NOMO-1 (cell line): ENCODE data around the gene PRPSAP2.

Experiments
- DNase-seq, 2 experiments: peaks; one replicate each; lab custom pipeline; 2025; ENCODE audit not compliant: unreplicated experiment in 2 of 2; lab: John Stamatoyannopoulos, UW

Gene PRPSAP2

GRCh38 chr17:18960803-18961511 is 103.0 kb downstream of the PRPSAP2 start:
- DNase-seq: peak; percentile 38 to 51

- no peak for DNase-seq
Observed at GRCh38 chr17:18961634-18962493, 103.9 kb downstream of the PRPSAP2 start.

GRCh38 chr17:18962494-18962815 is 104.5 kb downstream of the PRPSAP2 start:
- no peak for DNase-seq

GRCh38 chr17:18963126-18964017 is 105.4 kb downstream of the PRPSAP2 start:
- DNase-seq: no peak

GRCh38 chr17:18964018-18964351 is 106.1 kb downstream of the PRPSAP2 start:
- DNase-seq: no peak

- no peak for DNase-seq
Observed at GRCh38 chr17:18964550-18964949, 106.6 kb downstream of the PRPSAP2 start.

- no peak for DNase-seq
Observed at GRCh38 chr17:18965530-18966236, 107.8 kb downstream of the PRPSAP2 start.

GRCh38 chr17:18966831-18967624 is 109.1 kb downstream of the PRPSAP2 start:
- DNase-seq: no peak

- DNase-seq: no peak
Observed at GRCh38 chr17:18967916-18968315, 110.0 kb downstream of the PRPSAP2 start.

- DNase-seq: no peak
Observed at GRCh38 chr17:18968345-18968744, 110.4 kb downstream of the PRPSAP2 start.

- no peak for DNase-seq
Observed at GRCh38 chr17:18968945-18969887, 111.3 kb downstream of the PRPSAP2 start.

GRCh38 chr17:18970582-18971480 is 112.9 kb downstream of the PRPSAP2 start:
- DNase-seq: no peak

GRCh38 chr17:18971801-18972200 is 113.9 kb downstream of the PRPSAP2 start:
- DNase-seq: no peak

- DNase-seq: no peak
Observed at GRCh38 chr17:18974407-18975149, 116.6 kb downstream of the PRPSAP2 start.

GRCh38 chr17:18975597-18975996 is 117.7 kb downstream of the PRPSAP2 start:
- DNase-seq: no peak

GRCh38 chr17:18976201-18976600 is 118.3 kb downstream of the PRPSAP2 start:
- DNase-seq: no peak

- DNase-seq: no peak
Observed at GRCh38 chr17:18977021-18977420, 119.1 kb downstream of the PRPSAP2 start.
